Measurements from ENCODE around the gene TM9SF2.

The TM9SF2 gene

GRCh38 chr13:99545979-99546378 lies 44.7 kb downstream of the TM9SF2 start:
- no peak overlapping the region for H2AFZ ChIP-seq (ENCODE audit: low read depth)
- H3K27me3 ChIP-seq (ENCODE audit: insufficient read depth, low read depth) = no peaks in the 10 kb centered on the region
- no peak for TF ChIP-seq CTCF (conservative IDR thresholded peaks at IDR 0.05; ENCODE audit: low read depth, low read length)
- no peak overlapping the region for H3K4me3 ChIP-seq (IDR thresholded peaks at IDR 0.05; ENCODE audit: insufficient read depth, low read depth, low read length)
- H3K36me3 ChIP-seq (ENCODE audit: insufficient read depth) = no peaks in the 10 kb centered on the region
- H3K9ac ChIP-seq = no peak overlapping the region
- H3K4me2 ChIP-seq = no peak overlapping the region
- H4K20me1 ChIP-seq (ENCODE audit: insufficient read depth) = no peaks in the 10 kb centered on the region
- H3K27ac ChIP-seq = no peak overlapping the region
- peaks cover 32% of the 10 kb centered on the region for H3K4me1 ChIP-seq (ENCODE audit: low read depth, poor library complexity, severe bottlenecking)
- H3K79me2 ChIP-seq (ENCODE audit: insufficient read depth, low read depth) = no peaks in the 10 kb centered on the region

GRCh38 chr13:99546878-99547277 lies 45.6 kb downstream of the TM9SF2 start:
- no peaks in the 10 kb centered on the region for H3K36me3 ChIP-seq (ENCODE audit: insufficient read depth)
- TF ChIP-seq CTCF (conservative IDR thresholded peaks at IDR 0.05; ENCODE audit: low read depth, low read length) = no peak
- no peak overlapping the region for H3K9ac ChIP-seq

GRCh38 chr13:99548448-99548847 lies 47.2 kb downstream of the TM9SF2 start:
- Histone ChIP-seq H3K36me3 (ENCODE audit: insufficient read depth) (no peaks in the 10 kb centered on the region), H3K4me3 (IDR thresholded peaks at IDR 0.05; ENCODE audit: insufficient read depth, low read depth, low read length) (no peak overlapping the region), H2AFZ (ENCODE audit: low read depth) (no peak overlapping the region), H3K4me1 (ENCODE audit: low read depth, poor library complexity, severe bottlenecking) (peaks cover 32% of the 10 kb centered on the region), H3K27ac (peak overlapping the region; percentile 45; the same call in 1 of the 2 replicates), H3K4me2 (peak overlapping the region; percentile 53), H3K9ac (no peak overlapping the region; the same call in 1 of the 2 replicates), H3K79me2 (ENCODE audit: insufficient read depth, low read depth) (no peaks in the 10 kb centered on the region), H3K27me3 (ENCODE audit: insufficient read depth, low read depth) (no peaks in the 10 kb centered on the region), H4K20me1 (ENCODE audit: insufficient read depth) (no peaks in the 10 kb centered on the region)
- no peak for TF ChIP-seq CTCF (conservative IDR thresholded peaks at IDR 0.05; ENCODE audit: low read depth, low read length)

More at GRCh38 chr13:99546878-99547277, 45.6 kb downstream of the TM9SF2 start:
- Histone ChIP-seq H4K20me1 (ENCODE audit: insufficient read depth) (no peaks in the 10 kb centered on the region), H3K4me1 (ENCODE audit: low read depth, poor library complexity, severe bottlenecking) (peaks cover 32% of the 10 kb centered on the region), H3K4me3 (IDR thresholded peaks at IDR 0.05; ENCODE audit: insufficient read depth, low read depth, low read length) (no peak overlapping the region), H2AFZ (ENCODE audit: low read depth) (no peak overlapping the region), H3K4me2 (no peak overlapping the region), H3K27ac (no peak overlapping the region; the same call in 1 of the 2 replicates), H3K79me2 (ENCODE audit: insufficient read depth, low read depth) (no peaks in the 10 kb centered on the region), H3K27me3 (ENCODE audit: insufficient read depth, low read depth) (no peaks in the 10 kb centered on the region)

GRCh38 chr13:99553033-99553432 lies 51.8 kb downstream of the TM9SF2 start:
- Histone ChIP-seq H3K36me3 (ENCODE audit: insufficient read depth) (no peaks in the 10 kb centered on the region), H3K27me3 (ENCODE audit: insufficient read depth, low read depth) (no peaks in the 10 kb centered on the region), H3K79me2 (ENCODE audit: insufficient read depth, low read depth) (no peaks in the 10 kb centered on the region), H2AFZ (ENCODE audit: low read depth) (no peak overlapping the region), H3K27ac (no peak overlapping the region), H4K20me1 (ENCODE audit: insufficient read depth) (no peaks in the 10 kb centered on the region), H3K9ac (no peak overlapping the region), H3K4me1 (ENCODE audit: low read depth, poor library complexity, severe bottlenecking) (peaks cover 16% of the 10 kb centered on the region), H3K4me2 (no peak overlapping the region), H3K4me3 (IDR thresholded peaks at IDR 0.05; ENCODE audit: insufficient read depth, low read depth, low read length) (no peak overlapping the region)
- no peak for TF ChIP-seq CTCF (conservative IDR thresholded peaks at IDR 0.05; ENCODE audit: low read depth, low read length)

Data from KMS-11 (cell line).